HepG2 (cell line): ENCODE results near the gene CCT6A. TPM values are rescaled to one million over a fixed set of nuclear protein-coding genes. Genes with fewer than 3 reads are reported as not detected.

Source experiments
- ATF7 ChIP-seq, 2 experiments: fragments of 450-650 bp in 1 of 2; sonication (generic) in 1 of 2; formaldehyde crosslinking in 1 of 2; IDR thresholded peaks; 2 replicates each; pipeline versions ENCODE4 v1.4.0 to v1.6.1; 2016 to 2020; ENCODE audit warnings: antibody characterized with exemption in 1 of 2, mild to moderate bottlenecking in 1 of 2, missing genetic modification reagents in 1 of 2
- ATM ChIP-seq: fragments of 450-650 bp; IDR thresholded peaks from 2 replicates; pipeline ENCODE4 v1.7.1; 2017; ENCODE audit warnings: mild to moderate bottlenecking, borderline replicate concordance
- CEBPB ChIP-seq: IDR thresholded peaks from 2 replicates; pipeline ENCODE4 v1.6.1; 2011; ENCODE audit warnings: low read depth, low read length, improper control_type of control experiment, borderline replicate concordance
- E2F1 ChIP-seq: sonication (generic); formaldehyde crosslinking; IDR thresholded peaks from 2 replicates; pipeline ENCODE4 v1.5.0; 2020; ENCODE audit warnings: missing genetic modification reagents
- GATA4 ChIP-seq: sonication (generic); IDR thresholded peaks from 2 replicates; pipeline ENCODE4 v1.6.1; 2016; ENCODE audit warnings: antibody characterized with exemption, low read depth, borderline replicate concordance
- HIC2 ChIP-seq: sonication (generic); formaldehyde crosslinking; IDR thresholded peaks from 2 replicates; pipeline ENCODE4 v1.9.0; 2022; ENCODE audit warnings: low read depth, missing genetic modification reagents
- MIER2 ChIP-seq: IDR thresholded peaks from 2 replicates; pipeline ENCODE4 v1.6.1; 2016; ENCODE audit warnings: missing biosample characterization, missing genetic modification reagents
- RERE ChIP-seq: IDR thresholded peaks from 2 replicates; pipeline ENCODE4 v1.6.1; 2016; ENCODE audit warnings: low read depth, missing genetic modification reagents, missing compliant biosample characterization
- RFX1 ChIP-seq: fragments of 450-650 bp; IDR thresholded peaks from 2 replicates; pipeline ENCODE4 v1.6.1; 2017
- RFX5 ChIP-seq: IDR thresholded peaks from 2 replicates; pipeline ENCODE4 v1.6.1; 2011; ENCODE audit warnings: low read depth, low read length, improper control_type of control experiment
- RXRA ChIP-seq: sonication (generic); formaldehyde crosslinking; IDR thresholded peaks from 2 replicates; pipeline ENCODE4 v1.5.1; 2020; ENCODE audit warnings: missing genetic modification reagents
- ZFY ChIP-seq: sonication (generic); formaldehyde crosslinking; IDR thresholded peaks from 2 replicates; pipeline ENCODE4 v1.4.0; 2020; ENCODE audit warnings: missing genetic modification reagents
- ZMYM2 ChIP-seq: sonication (generic); formaldehyde crosslinking; IDR thresholded peaks from 2 replicates; pipeline ENCODE4 v1.8.0; 2022; ENCODE audit warnings: mild to moderate bottlenecking, missing genetic modification reagents
- ZNF317 ChIP-seq: sonication (generic); formaldehyde crosslinking; IDR thresholded peaks from 2 replicates; pipeline ENCODE4 v1.5.0; 2020; ENCODE audit warnings: mild to moderate bottlenecking, missing genetic modification reagents
- ZNF644 ChIP-seq: IDR thresholded peaks from 2 replicates; pipeline ENCODE4 v1.6.1; 2016; ENCODE audit warnings: low read depth
- ZNF710 ChIP-seq: sonication (generic); formaldehyde crosslinking; IDR thresholded peaks from 2 replicates; pipeline ENCODE4 v1.5.0; 2020; ENCODE audit warnings: mild to moderate bottlenecking, missing genetic modification reagents, borderline replicate concordance
- ZNF781 ChIP-seq: sonication (generic); formaldehyde crosslinking; IDR thresholded peaks from 2 replicates; pipeline ENCODE4 v1.5.1; 2020; ENCODE audit warnings: borderline replicate concordance, mild to moderate bottlenecking, missing genetic modification reagents; ENCODE audit errors: not compliant biosample characterization
- polyA plus RNA-seq, 8 experiments: library from polyadenylated mRNA; depleted of rRNA in 3 of 8; stranded (reverse) in 7 of 8; unstranded in 1 of 8; fragments of >200 nt; fragmentation: Illumina TruSeq in 4 of 8; extraction: Trizol in 4 of 8; gene quantifications; 2 replicates each; pipeline versions ENCODE4 v1.2.1 to v1.2.3, GENCODE V29; 2011 to 2016; ENCODE audit warnings: low read depth in 4 of 8, missing spikeins in 1 of 8, mixed read lengths in 1 of 8; ENCODE audit not compliant: insufficient read depth in 1 of 8
- total RNA-seq, 5 experiments: library from RNA; depleted of rRNA; stranded (reverse); fragments of >200 nt; fragmentation: Illumina TruSeq; extraction: Trizol; gene quantifications; 2 replicates each; pipeline ENCODE4 v1.2.3, GENCODE V29; 2016; ENCODE audit warnings: low read depth in 1 of 5

Gene CCT6A
- total and polyA plus RNA-seq, 2 of the 13 experiments (the other 11 are each of a cell fraction or from before 2014, with no cell fraction given), result 219 to 292 TPM

- TF ChIP-seq RXRA (CRISPR knock-in tag) (peak; percentile 68), ATM (no peak), RFX5 (peak; percentile 8; the same call in 1 of the 2 replicates), RERE (CRISPR knock-in tag) (no peak), GATA4 (no peak), ZFY (CRISPR knock-in tag) (peak; percentile 95), HIC2 (CRISPR knock-in tag) (0 out of 2 replicates have a peak, but pooled peaks have one; percentile 56), ZNF317 (CRISPR knock-in tag) (peak; percentile 51; the same call in 1 of the 2 replicates), ZNF781 (CRISPR knock-in tag) (peak; percentile 65), MIER2 (CRISPR knock-in tag) (no peak), CEBPB (no peak), E2F1 (CRISPR knock-in tag) (peak; percentile 98), ZMYM2 (CRISPR knock-in tag) (peak; percentile 57; the same call in 1 of the 2 replicates), ATF7 (IDR thresholded peaks at IDR 0.05) (no peak), ATF7 (CRISPR knock-in tag; IDR thresholded peaks at IDR 0.05) (no peak), ZNF644 (CRISPR knock-in tag) (no peak), RFX1 (no peak), ZNF710 (CRISPR knock-in tag) (no peak)
Measured at GRCh38 chr7:56106108-56107073, 54.8 kb downstream of the CCT6A start, which contains the start of gene CHCHD2 (continued).
